Measurements from ENCODE around the gene CALCB. TPM values are rescaled to one million over a fixed set of nuclear protein-coding genes. Genes with fewer than 3 reads are reported as not detected.

Gene CALCB
- total and polyA plus RNA-seq, 11 donors: 0.11 to 1.3 (median 0.37) TPM; not detected in 4

DNA sequence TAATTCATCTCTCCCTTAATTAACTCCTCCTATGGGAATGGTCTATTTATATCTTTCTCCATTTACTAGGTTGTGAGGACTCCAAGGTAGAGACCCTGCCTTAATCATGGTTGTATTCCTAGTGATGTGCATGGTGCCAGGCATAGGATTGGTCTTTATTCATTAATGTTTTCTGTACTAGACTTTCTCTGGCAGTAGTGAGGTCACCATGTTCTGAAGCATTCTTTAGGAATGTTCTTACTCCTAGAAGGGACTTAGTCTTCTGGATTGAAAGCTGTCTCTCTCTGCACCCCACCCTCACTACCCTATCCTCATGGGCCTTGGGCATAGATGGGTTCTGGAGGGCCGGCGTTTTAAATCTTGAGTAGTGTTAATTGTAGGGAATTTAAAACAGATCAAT lies 30.8 kb downstream of the CALCB start:
- TF ChIP-seq POLR2A (IDR thresholded peaks at IDR 0.05): no peak
- TF ChIP-seq, protein P1, sequence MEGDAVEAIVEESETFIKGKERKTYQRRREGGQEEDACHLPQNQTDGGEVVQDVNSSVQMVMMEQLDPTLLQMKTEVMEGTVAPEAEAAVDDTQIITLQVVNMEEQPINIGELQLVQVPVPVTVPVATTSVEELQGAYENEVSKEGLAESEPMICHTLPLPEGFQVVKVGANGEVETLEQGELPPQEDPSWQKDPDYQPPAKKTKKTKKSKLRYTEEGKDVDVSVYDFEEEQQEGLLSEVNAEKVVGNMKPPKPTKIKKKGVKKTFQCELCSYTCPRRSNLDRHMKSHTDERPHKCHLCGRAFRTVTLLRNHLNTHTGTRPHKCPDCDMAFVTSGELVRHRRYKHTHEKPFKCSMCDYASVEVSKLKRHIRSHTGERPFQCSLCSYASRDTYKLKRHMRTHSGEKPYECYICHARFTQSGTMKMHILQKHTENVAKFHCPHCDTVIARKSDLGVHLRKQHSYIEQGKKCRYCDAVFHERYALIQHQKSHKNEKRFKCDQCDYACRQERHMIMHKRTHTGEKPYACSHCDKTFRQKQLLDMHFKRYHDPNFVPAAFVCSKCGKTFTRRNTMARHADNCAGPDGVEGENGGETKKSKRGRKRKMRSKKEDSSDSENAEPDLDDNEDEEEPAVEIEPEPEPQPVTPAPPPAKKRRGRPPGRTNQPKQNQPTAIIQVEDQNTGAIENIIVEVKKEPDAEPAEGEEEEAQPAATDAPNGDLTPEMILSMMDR (IDR thresholded peaks at IDR 0.05): no peak
- WGBS, 4 donors: 94 to 100% (median 97%) methylated on average over 2 of the region's 2 CpGs
- Histone ChIP-seq H3K27ac (no peak overlapping the region), H3K27me3 (peaks cover 0 to 11% (median 3%) of the 10 kb centered on the region in 9 donors), H3K36me3 (no peaks in the 10 kb centered on the region), H3K4me1 (no peaks in the 10 kb centered on the region), H3K9me3 (peaks cover 0 to 14% (median 0%) of the 10 kb centered on the region in 12 donors), H3K4me3 (no peak overlapping the region)
- DNase-seq (no peak), ATAC-seq (no peak)
- intact Hi-C loops (cut with DNase I): no loop called here

DNA sequence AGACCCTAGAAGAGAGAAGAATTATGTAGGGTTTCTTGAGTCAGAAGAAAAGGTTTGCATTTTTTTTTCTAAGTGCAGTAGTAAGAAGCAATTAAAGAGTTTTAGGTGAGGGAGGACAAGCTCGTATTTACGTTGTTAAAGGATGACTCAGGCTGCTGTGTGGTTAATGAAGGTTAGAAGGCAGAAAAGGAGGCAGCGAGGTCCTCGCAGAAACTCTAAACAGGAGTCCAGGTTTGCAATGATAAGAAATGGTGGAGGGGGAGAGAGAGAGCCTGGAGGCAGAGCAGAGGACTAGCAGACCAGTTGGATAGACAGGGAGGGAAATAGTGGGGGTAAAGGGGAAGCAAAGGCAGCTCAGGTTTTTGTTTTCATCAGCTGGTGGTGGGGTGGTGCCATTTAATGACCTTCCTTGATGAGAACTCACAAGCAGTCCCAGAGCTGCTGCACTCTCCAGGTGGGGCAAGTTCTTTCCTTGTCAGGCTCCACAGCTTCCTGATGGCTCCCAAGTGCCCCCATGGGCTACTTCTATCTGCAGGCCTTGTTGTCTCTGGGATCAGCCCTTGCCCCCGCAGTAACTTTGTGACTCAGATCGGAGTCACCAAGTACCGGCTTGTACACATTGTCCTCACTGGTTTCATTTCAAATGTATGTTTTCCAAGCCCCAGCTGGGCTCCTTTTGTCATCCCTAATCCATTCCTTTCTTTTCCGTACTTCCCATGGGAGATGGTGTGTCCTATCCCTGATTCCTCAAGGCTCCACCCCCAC lies 33.0 kb downstream of the CALCB start:
- H3K4me1 ChIP-seq: no peaks in the 10 kb centered on the region
- ATAC-seq (no peak), DNase-seq (no peak)
- H3K27ac ChIP-seq: no peak overlapping the region
- 84 to 91% (median 86%) methylated on average over 8 of the region's 8 CpGs for WGBS, 4 donors
- intact Hi-C loops (cut with DNase I): no loop called here
- no peak overlapping the region for H3K4me3 ChIP-seq
- no peaks in the 10 kb centered on the region for H3K27me3 ChIP-seq
- TF ChIP-seq, protein P1 (IDR thresholded peaks at IDR 0.05): no peak
- TF ChIP-seq POLR2A (IDR thresholded peaks at IDR 0.05): no peak
- peaks cover 0 to 14% (median 0%) of the 10 kb centered on the region in 12 donors for H3K9me3 ChIP-seq
- H3K36me3 ChIP-seq: no peaks in the 10 kb centered on the region

DNA sequence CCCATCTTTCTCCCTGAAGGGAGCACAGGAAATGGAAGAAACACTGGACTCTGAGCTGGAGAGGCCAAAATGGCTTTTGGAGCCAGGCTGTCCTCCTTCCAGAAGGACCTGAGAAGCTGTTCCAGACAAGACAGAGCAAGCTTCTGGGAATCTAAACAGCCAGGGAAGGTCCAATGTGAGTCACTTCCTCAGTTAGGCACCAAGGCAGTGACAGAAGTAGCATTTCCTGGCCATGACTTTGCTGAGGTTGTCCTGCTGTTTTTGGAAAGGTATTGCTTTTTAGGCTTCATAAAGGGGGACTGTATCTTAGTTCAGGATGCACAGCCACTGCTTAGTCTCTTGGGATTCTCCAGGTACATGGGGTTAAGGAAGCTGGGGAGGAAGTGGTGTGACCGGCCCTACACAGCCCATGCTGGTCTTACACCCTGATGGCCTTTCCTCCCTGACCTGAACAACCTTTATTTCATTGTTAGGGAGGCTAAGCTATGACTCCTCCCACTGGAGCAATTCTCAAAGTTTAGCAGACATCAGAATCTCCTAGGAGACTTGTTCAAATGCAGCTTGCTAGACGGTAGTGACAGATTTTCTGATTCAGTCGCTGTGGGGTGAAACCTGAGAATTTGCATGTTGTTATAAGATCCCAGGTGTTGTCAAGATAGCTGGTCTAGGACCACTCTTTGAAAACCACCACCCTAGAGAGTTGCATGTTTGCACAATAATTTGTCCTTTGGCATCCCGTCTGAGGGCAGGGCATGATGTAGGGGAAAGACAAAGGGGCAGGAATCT lies 34.5 kb downstream of the CALCB start:
- ATAC-seq (no peak), DNase-seq (no peak)
- no peaks in the 10 kb centered on the region for H3K27me3 ChIP-seq
- H3K4me1 ChIP-seq: no peaks in the 10 kb centered on the region
- intact Hi-C loops (cut with DNase I): no loop called here
- no peak for TF ChIP-seq POLR2A (IDR thresholded peaks at IDR 0.05)
- TF ChIP-seq, protein P1 (IDR thresholded peaks at IDR 0.05): no peak
- WGBS, 4 donors: 64% methylated on average over 4 of the region's 4 CpGs
- H3K4me3 ChIP-seq: no peak overlapping the region
- H3K9me3 ChIP-seq: peaks cover 0 to 14% (median 0%) of the 10 kb centered on the region in 12 donors
- no peaks in the 10 kb centered on the region for H3K36me3 ChIP-seq
- H3K27ac ChIP-seq: no peak overlapping the region

DNA sequence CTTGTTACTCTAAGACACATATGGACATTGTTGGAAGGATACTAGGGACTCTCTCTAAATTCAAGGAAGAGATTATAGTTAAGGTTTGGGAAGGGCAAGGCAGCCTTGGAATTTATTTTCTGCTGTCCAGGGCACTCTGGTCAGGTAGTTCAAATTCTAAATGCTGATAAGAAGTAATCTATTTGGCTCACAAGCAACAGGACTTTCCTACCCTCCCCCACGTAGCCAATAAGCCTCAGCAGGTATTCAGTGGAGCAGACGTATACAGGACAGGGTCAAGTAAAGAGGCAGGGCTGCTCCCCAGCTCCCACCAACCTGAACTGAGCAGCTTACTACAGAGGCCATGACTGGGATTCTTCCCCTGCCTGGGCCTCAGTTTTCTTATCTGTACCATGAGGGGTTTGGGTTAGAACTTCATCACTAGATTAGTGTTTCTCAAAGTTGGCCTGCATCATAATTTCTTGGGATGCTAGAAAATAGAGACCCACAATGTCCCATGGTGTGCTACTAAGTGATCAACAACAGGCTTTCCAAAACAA lies 35.3 kb downstream of the CALCB start:
- no peak for DNase-seq
- TF ChIP-seq, protein P1 (IDR thresholded peaks at IDR 0.05): no peak
- TF ChIP-seq POLR2A (IDR thresholded peaks at IDR 0.05): no peak
- no peaks in the 10 kb centered on the region for H3K36me3 ChIP-seq
- H3K27me3 ChIP-seq: no peaks in the 10 kb centered on the region
- intact Hi-C loops (cut with DNase I): no loop called here
- no peaks in the 10 kb centered on the region for H3K4me1 ChIP-seq
- 65 to 93% (median 74%) methylated on average over 2 of the region's 2 CpGs for WGBS, 4 donors
- H3K27ac ChIP-seq: no peak overlapping the region
- ATAC-seq: no peak
- peaks cover 0 to 7% (median 0%) of the 10 kb centered on the region in 12 donors for H3K9me3 ChIP-seq
- no peak overlapping the region for H3K4me3 ChIP-seq
